HG02759 (cell line): ENCODE measurements around the gene TPK1.

ENCODE experiments used
- ATAC-seq: cut with Tn5 transposase; IDR thresholded peaks from one replicate; pipeline ENCODE4 v1.9.1; 2021; ENCODE audit warnings: mild to moderate bottlenecking, moderate library complexity; ENCODE audit not compliant: unreplicated experiment

Gene TPK1

GRCh38 chr7:144545330-144545729 lies 290.5 kb downstream of the TPK1 start:
- no peak for ATAC-seq

GRCh38 chr7:144534655-144535395 lies 301.0 kb downstream of the TPK1 start:
- ATAC-seq: no peak

DNA sequence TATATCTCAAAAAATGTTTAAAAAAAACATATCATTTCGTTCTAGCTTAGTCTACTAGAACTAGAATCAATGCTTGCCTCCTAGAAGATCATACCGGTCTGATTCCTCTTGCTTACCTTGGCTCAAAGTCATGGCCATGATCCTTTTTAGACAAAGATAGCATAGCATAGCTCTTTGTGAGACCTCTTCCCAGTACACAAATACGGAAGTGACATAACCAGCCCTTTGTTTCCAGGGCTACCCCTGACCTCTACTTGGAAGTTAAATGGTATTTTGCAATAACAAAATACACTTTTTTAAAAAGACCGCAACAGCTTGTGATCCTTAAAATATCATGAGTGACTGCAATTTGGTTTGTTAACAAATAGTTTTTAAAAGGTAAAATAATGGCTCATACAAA lies 301.7 kb downstream of the TPK1 start:
- ATAC-seq: no peak

GRCh38 chr7:144531181-144531580 lies 304.7 kb downstream of the TPK1 start:
- ATAC-seq: no peak

GRCh38 chr7:144529269-144529926 lies 306.5 kb downstream of the TPK1 start:
- ATAC-seq: peak; percentile 99

- no peak for ATAC-seq
These were observed 307.3 kb downstream of the TPK1 start for GRCh38 chr7:144528536-144529045.

- no peak for ATAC-seq
These were observed 308.8 kb downstream of the TPK1 start for GRCh38 chr7:144527051-144527471.

- no peak for ATAC-seq
These were observed 309.9 kb downstream of the TPK1 start for GRCh38 chr7:144525956-144526355.

DNA sequence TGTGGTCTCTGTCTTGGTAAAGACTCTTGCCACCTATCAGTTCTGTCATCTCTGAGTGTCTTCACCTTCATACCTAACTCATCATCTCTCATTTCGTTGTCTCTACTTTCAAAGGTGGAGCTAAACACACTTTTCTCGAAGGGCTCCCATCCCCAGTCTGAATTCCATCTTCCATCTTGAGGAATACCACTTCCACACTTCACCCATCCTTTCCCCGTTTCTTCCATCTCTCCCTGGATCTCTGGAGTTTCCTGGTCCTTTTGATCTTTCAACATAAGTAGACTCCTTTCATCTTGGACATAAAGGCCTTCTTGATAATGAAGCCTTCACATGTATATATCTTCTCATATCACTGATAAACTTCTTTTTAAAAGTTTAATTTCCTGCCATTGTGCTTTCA lies 311.6 kb downstream of the TPK1 start:
- ATAC-seq: no peak

GRCh38 chr7:144523621-144524020 lies 312.2 kb downstream of the TPK1 start:
- no peak for ATAC-seq

DNA sequence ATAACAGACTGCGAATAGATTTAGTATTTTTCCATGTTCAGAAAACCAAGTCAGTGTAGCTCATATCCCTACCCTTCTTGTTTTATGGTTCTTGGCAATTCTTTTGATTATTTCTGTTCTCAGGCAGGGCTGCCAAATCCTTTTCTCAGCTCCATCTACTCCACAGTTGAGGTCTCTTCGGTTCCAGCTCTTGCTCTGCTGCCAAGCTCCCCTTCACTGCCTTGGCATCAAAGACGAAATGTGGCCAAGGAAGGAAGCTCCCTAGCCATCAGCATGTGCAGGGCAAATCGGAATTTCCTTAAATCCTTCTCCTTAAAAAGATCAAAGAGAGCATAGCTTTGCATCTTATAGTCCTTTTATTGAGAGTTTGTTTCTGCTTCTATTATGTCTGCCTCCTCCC lies 315.9 kb downstream of the TPK1 start:
- no peak for ATAC-seq

DNA sequence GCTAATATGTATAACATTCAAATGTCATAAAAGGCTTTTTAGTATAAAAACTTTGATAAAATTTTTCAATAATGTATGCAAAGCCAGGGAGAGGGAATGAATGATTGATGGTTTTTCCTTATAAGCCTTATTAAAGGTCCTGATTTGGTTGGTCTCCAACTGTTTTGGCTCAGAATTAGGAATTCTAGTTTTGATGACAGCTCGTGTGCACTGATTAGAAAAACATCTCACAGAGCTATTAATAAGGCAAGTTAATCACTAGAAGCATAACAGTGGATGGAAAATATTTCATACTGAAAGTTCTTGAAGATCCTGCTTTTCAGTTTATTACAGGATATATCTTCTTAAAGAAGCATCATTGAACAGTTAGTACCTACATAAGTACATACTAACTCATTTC lies 317.5 kb downstream of the TPK1 start:
- ATAC-seq: no peak

DNA sequence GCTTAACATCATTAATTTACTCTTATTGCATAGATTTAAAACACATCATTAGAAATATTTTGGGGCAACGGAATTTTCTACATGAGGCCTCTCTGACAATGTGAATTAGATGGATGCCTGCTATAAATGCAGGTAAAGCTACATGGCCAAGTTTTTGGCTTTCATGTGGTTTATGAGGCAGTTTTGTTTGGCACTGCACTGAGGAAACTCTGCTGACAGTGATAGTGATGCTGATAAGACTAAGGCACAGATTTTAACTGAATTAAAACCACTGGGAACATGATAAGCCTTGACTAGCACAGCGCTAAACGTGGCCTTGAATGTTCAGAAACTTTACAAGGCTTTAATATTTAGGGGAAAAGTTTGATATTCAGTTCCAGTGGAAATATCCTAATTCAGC lies 318.1 kb downstream of the TPK1 start:
- ATAC-seq: no peak

DNA sequence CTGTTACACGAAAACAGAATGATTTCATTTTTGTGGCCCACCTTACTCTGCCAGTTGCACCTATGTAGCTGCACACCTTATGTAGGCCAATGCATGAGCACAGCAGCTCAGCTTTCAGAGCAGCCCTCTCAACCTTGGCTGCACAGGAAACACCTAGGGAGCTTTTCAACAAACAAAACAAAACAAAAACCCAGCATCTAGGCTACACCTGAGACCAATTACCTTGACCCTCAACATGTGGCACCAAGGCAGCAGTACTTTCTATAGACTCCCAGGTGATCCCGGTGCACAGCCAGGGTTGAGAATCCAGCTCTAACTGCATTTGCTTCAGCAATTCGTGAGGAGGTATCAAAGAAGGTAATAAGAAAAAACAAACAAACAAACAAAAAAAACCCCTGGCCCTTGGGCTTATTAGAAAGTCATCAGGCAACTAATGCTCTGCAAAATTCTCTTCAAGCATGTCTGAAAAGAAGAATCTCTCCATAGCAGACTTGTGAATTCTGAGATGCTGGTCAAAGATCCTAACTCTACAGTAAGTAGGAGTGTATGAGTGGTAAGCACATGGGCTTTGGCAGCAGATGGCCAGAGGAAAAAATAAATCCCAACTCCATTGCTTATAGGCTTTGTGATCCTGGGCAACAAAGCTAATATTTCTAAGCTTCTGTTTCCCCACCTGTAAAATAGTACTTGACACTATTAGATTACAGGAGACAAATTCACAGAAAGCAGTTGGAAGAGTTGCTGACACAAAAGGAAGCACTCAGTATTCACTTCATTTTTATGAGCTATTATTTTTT lies 318.9 kb downstream of the TPK1 start:
- ATAC-seq: no peak

GRCh38 chr7:144513334-144513733 lies 322.5 kb downstream of the TPK1 start:
- ATAC-seq: no peak

GRCh38 chr7:144510621-144511020 lies 325.2 kb downstream of the TPK1 start:
- no peak for ATAC-seq

- peak; percentile 87 for ATAC-seq
These were observed 327.2 kb downstream of the TPK1 start for GRCh38 chr7:144508702-144509101.

DNA sequence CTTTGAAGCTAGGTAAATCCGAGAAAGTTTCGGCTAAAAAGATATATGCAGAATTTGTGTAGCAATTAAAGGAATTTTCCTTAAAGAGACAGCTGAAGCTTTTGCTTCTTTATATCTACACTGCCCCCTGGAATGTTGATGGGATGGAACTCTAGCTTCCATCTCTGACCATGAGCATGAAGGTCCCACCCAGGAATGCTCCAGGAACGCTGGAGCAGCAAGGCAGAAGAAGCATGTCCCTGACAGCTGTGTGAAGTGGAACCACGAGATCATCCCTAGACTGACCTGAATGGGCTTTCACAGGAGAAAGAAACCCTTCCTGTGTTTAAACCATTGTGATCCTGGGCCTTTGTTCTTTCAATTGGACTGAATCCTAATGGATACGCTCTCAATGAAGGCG lies 332.6 kb downstream of the TPK1 start:
- no peak for ATAC-seq

DNA sequence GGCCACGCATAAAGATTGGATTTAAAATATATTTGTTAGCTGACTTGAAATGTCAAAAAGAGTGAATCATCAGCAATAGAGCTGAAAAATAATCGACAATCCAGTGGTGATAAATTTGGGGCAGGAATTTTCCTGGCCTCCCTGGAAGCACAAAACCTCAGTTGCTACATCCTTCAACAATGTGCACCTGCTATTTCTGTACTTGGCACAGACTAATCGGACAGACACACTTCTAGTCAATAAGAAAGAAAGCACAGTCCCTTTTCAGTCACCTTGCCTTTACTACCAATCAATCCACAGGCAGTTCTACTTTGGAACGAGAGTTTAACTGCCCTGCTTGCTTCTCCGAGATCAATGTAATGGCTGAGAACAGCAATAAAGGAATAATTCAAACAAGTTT lies 335.6 kb downstream of the TPK1 start:
- no peak for ATAC-seq

DNA sequence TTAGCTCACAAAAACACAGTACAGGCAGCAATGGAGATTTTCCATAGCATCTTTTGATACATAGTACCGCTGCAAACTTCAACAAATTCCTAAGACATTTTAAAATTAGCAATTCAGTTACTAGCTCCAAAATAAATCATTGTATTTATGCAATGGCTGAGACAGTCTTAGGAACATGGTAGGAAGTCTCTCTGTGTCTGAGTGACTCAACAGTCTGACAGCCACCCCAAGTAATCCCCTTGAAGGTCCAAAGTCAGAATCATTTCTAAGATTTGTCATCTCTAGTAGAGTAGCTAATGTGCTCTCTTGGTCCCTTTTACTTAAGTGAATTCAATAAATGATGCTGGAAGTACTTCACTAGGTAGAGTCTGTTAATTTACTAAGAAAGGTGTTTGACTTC lies 338.6 kb downstream of the TPK1 start:
- ATAC-seq: no peak

- ATAC-seq: no peak
These were observed 341.5 kb downstream of the TPK1 start for GRCh38 chr7:144494355-144494754.

- ATAC-seq: no peak
These were observed 346.3 kb downstream of the TPK1 start for GRCh38 chr7:144489504-144489903.
